Kidney epithelial cell (primary cell): Measurements from ENCODE around the gene NOLC1. TPM values are rescaled to one million over a fixed set of nuclear protein-coding genes. Genes with fewer than 3 reads are reported as not detected.

Source experiments
- DNase-seq: peaks from one replicate; pipeline ENCODE4 v3.0.0-alpha.2; 2010; ENCODE audit warnings: low read depth
- H3K27me3 ChIP-seq: 2 replicates; pipeline ENCODE4 v1.6.0; 2011; ENCODE audit warnings: low read length; ENCODE audit not compliant: control insufficient read depth, insufficient read depth
- H3K36me3 ChIP-seq: 2 replicates; pipeline ENCODE4 v1.5.1; 2011; ENCODE audit warnings: low read length; ENCODE audit not compliant: control insufficient read depth, insufficient read depth
- H3K4me3 ChIP-seq: 2 replicates; pipeline ENCODE4 v1.5.1; 2011; ENCODE audit warnings: low read depth, mild to moderate bottlenecking, control low read depth, low read length
- total RNA-seq: library from RNA; depleted of rRNA; stranded (reverse); fragments of >200 nt; gene quantifications from 2 replicates; pipeline ENCODE4 v1.2.3, GENCODE V29; 2015
- TF ChIP-seq, protein P1 (sequence below): IDR thresholded peaks from 2 replicates; pipeline ENCODE4 v1.5.1; 2011; ENCODE audit warnings: mild to moderate bottlenecking, moderate library complexity, low read length, control low read depth, inconsistent platforms; ENCODE audit not compliant: insufficient read depth, poor library complexity, severe bottlenecking

Gene NOLC1
- total RNA-seq, 1 donor from 2014 or later = 97.1 TPM

DNA sequence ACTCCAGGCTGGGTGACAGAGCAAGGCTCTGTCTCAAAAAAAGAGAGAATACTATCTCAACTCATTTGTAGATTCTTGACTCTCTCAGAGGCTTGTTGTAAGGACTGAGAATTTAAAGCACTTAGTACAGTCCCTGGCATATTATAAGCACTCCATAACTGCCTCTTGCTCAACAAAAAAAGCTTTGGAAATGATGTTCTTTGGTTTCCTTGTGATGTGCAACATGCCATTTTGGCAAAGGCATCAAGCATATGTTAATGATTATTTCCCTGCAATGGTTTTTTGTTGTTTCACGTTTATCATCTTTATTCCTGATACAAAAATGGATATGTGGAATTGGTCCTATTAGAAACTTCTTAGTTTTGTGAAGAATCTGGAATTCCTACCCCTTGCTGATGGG is 15.7 kb downstream of the NOLC1 start:
- TF ChIP-seq, protein P1, sequence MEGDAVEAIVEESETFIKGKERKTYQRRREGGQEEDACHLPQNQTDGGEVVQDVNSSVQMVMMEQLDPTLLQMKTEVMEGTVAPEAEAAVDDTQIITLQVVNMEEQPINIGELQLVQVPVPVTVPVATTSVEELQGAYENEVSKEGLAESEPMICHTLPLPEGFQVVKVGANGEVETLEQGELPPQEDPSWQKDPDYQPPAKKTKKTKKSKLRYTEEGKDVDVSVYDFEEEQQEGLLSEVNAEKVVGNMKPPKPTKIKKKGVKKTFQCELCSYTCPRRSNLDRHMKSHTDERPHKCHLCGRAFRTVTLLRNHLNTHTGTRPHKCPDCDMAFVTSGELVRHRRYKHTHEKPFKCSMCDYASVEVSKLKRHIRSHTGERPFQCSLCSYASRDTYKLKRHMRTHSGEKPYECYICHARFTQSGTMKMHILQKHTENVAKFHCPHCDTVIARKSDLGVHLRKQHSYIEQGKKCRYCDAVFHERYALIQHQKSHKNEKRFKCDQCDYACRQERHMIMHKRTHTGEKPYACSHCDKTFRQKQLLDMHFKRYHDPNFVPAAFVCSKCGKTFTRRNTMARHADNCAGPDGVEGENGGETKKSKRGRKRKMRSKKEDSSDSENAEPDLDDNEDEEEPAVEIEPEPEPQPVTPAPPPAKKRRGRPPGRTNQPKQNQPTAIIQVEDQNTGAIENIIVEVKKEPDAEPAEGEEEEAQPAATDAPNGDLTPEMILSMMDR = no peak
- H3K36me3 ChIP-seq = peaks cover 1% of the 10 kb centered on the region
- no peak for DNase-seq
- H3K27me3 ChIP-seq = no peaks in the 10 kb centered on the region
- no peak overlapping the region for H3K4me3 ChIP-seq

DNA sequence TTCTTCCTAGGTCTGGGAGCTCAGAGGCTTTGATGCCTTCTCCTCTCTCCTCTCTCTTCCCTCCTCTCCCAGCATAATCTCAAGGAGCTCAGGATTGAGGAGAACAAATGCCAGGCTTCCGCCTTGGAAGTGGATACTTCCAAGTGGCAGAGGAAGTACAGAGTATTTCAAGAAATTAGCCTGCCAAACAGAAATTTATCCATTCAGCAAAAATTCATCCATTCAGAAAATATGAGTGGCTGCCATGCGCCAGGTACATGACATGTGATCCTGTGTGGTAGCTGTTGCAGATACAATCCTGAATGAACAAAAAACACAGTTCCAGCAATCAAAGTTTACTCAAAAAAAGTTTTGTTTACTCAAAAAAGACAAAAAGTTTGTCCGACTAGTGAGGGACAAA is 18.4 kb downstream of the NOLC1 start:
- no peaks in the 10 kb centered on the region for H3K36me3 ChIP-seq
- H3K4me3 ChIP-seq = no peak overlapping the region
- no peak for DNase-seq
- H3K27me3 ChIP-seq = no peaks in the 10 kb centered on the region
- TF ChIP-seq, protein P1 = no peak

DNA sequence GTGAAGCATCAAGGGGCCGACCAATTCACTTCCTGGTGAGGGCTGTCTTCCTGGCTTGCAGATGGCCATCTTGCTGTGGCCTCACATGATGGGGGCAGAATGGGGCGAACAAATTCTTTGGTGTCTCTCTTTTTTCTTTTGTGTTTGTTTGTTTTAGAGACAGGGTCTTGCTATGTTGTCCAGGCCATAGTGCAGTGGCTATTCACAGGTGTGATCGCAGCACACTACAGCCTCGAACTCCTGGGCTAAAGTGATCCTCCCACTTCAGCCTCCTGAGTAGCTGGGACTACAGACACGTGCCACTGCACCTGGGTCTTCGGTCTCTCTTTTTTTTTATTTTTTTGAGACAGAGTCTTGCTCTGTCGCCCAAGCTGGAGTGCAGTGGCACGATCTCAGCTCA is 20.1 kb downstream of the NOLC1 start:
- H3K27me3 ChIP-seq = no peaks in the 10 kb centered on the region
- TF ChIP-seq, protein P1 = no peak
- no peak for DNase-seq
- no peaks in the 10 kb centered on the region for H3K36me3 ChIP-seq
- H3K4me3 ChIP-seq = no peak overlapping the region

DNA sequence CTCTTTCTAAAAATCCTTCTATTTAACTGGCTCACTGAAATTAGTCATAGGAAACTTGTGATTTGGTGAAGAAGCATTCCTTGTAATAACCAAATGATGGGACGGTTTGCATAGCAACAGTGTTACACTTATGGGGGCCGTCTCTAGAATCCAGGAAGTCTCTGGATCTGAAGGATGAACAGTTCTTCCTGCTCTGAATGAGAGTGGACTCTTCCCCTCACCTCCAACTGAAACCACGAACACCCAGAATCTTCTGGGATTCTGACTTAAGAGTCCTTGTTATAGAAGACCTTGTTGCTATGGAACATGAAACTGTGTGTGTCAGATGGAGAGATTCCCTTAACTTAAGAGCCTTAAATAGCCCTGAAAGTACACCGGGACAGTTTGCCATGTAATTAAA is 23.2 kb downstream of the NOLC1 start:
- DNase-seq = no peak
- H3K36me3 ChIP-seq = no peaks in the 10 kb centered on the region
- TF ChIP-seq, protein P1 = no peak
- H3K4me3 ChIP-seq = no peak overlapping the region
- no peaks in the 10 kb centered on the region for H3K27me3 ChIP-seq

DNA sequence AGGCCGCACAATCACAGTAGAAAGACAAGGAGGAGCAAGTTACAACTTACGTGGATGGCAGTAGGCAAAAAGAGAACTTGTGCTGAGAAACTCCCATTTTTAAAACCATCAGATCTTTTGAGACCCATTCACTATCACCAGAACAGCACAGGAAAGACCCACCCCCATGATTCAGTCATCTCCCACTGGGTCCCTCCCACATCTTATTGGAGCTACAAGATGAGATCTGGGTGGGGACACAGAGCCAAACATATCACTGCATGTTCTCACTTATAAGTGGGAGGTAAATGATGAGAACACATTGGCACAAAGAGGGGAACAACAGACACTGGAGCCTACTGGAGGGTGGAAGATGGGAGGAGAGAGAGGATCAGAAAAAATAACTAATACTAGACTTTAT is 32.4 kb downstream of the NOLC1 start:
- TF ChIP-seq, protein P1 = no peak
- no peak for DNase-seq
- Histone ChIP-seq H3K27me3 (peaks cover 4% of the 10 kb centered on the region), H3K36me3 (no peaks in the 10 kb centered on the region), H3K4me3 (no peak overlapping the region)

DNA sequence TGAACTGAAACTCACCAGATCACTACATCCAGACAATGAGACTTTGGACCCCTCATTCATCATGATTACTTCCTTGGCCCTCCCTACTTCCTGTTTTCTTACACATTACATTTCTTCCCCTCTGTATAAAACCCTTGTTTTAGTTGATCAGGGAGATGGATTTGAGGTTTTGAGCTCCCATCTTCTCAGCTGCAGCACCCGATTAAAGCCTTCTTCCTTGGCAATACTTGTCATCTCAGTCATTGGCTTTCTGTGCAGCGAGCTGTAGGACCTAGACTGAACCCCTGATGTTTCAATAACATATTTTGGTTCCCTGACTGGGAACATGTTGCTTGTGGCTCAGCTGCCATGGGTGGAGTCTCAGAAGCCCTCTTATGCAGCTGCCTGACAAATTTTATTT is 33.1 kb downstream of the NOLC1 start:
- Histone ChIP-seq H3K36me3 (no peaks in the 10 kb centered on the region), H3K4me3 (no peak overlapping the region), H3K27me3 (peaks cover 4% of the 10 kb centered on the region)
- TF ChIP-seq, protein P1 = no peak
- DNase-seq = no peak
